Stimulated activated CD8-positive, alpha-beta memory T cell treated with anti-CD3 and anti-CD28 coated beads, Interleukin-7, amount 100 ng/mL, for 1 hour (primary cell): ENCODE data around the gene MSL2.
"Not testable (repeated sequence)": the region's sequence is repeated elsewhere in the genome, so short reads cannot be mapped to it uniquely, and the experiment has no call there.

Experiments used
- DNase-seq, 2 donors: peaks; one replicate each; pipeline ENCODE4 v3.0.0-alpha.2; 2020; ENCODE audit warnings: low read depth in 2 of 2

MSL2 gene

GRCh38 chr3:136193278-136194054 lies 2.7 kb downstream of the MSL2 start:
- DNase-seq, result no peak

- DNase-seq, result no peak
These were observed 3.3 kb downstream of the MSL2 start for GRCh38 chr3:136192831-136193230.

- not testable (repeated sequence) for DNase-seq
These were observed 3.9 kb downstream of the MSL2 start for GRCh38 chr3:136192195-136192594.

- no peak for DNase-seq
These were observed 6.1 kb downstream of the MSL2 start for GRCh38 chr3:136189859-136190617.

- DNase-seq, result no peak
These were observed 7.1 kb downstream of the MSL2 start for GRCh38 chr3:136189043-136189442.

GRCh38 chr3:136187868-136188267 lies 8.3 kb downstream of the MSL2 start:
- no peak for DNase-seq

- DNase-seq, result no peak
These were observed 9.3 kb downstream of the MSL2 start for GRCh38 chr3:136186846-136187245.

- DNase-seq, result no peak
These were observed 9.8 kb downstream of the MSL2 start for GRCh38 chr3:136186344-136186743.

GRCh38 chr3:136184703-136185102 lies 11.4 kb downstream of the MSL2 start:
- DNase-seq, result no peak

- no peak for DNase-seq
These were observed 14.4 kb downstream of the MSL2 start for GRCh38 chr3:136181741-136182140.

- DNase-seq, result no peak
These were observed 18.3 kb downstream of the MSL2 start for GRCh38 chr3:136177876-136178275.

GRCh38 chr3:136173939-136174490 lies 22.1 kb downstream of the MSL2 start:
- DNase-seq, result no peak

GRCh38 chr3:136171097-136171542 lies 25.0 kb downstream of the MSL2 start:
- DNase-seq, result no peak

- not testable (repeated sequence) for DNase-seq
These were observed 27.9 kb downstream of the MSL2 start for GRCh38 chr3:136168236-136168635.

GRCh38 chr3:136166507-136166906 lies 29.6 kb downstream of the MSL2 start:
- no peak for DNase-seq

GRCh38 chr3:136163607-136164006 lies 32.5 kb downstream of the MSL2 start:
- not testable (repeated sequence) for DNase-seq

GRCh38 chr3:136162322-136162721 lies 33.8 kb downstream of the MSL2 start:
- no peak for DNase-seq

GRCh38 chr3:136161516-136161915 lies 34.6 kb downstream of the MSL2 start:
- no peak for DNase-seq

- no peak for DNase-seq
These were observed 43.2 kb downstream of the MSL2 start for GRCh38 chr3:136152963-136153362.

- DNase-seq, result no peak
These were observed 43.8 kb downstream of the MSL2 start for GRCh38 chr3:136152176-136152843.

- no peak for DNase-seq
These were observed 44.9 kb downstream of the MSL2 start for GRCh38 chr3:136151219-136151618.

- no peak for DNase-seq
These were observed 46.5 kb downstream of the MSL2 start for GRCh38 chr3:136149667-136150066.
